GM19467 (cell line): ENCODE results near the gene SFT2D2.

Source experiments
- ATAC-seq: cut with Tn5 transposase; IDR thresholded peaks from one replicate; pipeline ENCODE4 v1.9.1; 2021; ENCODE audit warnings: mild to moderate bottlenecking, moderate library complexity; ENCODE audit not compliant: unreplicated experiment

SFT2D2 gene

DNA sequence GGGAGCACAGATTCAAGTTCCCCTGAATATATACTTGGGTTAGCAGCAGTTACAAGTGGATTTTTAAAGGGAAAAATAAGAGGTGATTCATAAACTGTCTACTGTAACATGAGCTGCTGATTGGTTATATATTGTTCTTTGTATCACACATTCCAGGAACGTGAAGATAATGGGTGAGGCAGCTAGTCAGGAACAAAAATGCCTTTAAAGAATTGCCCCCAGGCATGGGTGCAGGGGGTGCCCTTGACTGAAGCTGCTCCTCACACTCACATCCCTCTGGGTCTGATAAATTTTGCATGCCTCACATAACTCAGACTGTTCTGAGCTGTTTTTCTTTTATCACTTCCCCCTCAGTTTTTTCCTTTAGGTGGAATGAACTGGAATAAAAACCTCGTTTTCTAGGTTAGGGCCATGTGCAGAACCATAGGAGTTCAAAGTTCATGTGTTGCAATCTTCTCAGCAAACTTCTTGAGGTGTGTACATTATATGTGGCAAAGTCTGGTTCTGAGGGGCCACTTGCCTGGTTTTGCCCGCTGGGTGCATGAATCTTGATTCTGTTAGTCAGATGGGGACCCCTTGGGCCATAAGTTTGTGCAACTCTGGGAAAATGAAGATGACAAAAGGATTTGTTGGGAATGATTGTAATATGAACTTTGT lies 76.0 kb downstream of the SFT2D2 start:
- ATAC-seq: no peak
